Measurements from ENCODE around the gene RNGTT. TPM values are rescaled to one million over a fixed set of nuclear protein-coding genes. Genes with fewer than 3 reads are reported as not detected.

Gene RNGTT
- total RNA-seq, 1 donor from 2014 or later, result 16.5 TPM

- Mint-ChIP-seq H3K9me3 (ENCODE audit: low read depth) (no peaks in the 10 kb centered on the region), H3K4me3 (ENCODE audit: low read depth) (no peak overlapping the region), H3K36me3 (ENCODE audit: insufficient read depth) (peaks cover 9% of the 10 kb centered on the region), H3K27ac (no peak overlapping the region), H3K27me3 (no peaks in the 10 kb centered on the region), H3K4me1 (ENCODE audit: low read depth) (peaks cover 8% of the 10 kb centered on the region)
- no peak for TF ChIP-seq CTCF (IDR thresholded peaks at IDR 0.05; ENCODE audit: unreplicated experiment)
- DNase-seq (ENCODE audit: low spot score, unreplicated experiment), result no peak
Measured at GRCh38 chr6:88921734-88922133, 41.7 kb downstream of the RNGTT start.

DNA sequence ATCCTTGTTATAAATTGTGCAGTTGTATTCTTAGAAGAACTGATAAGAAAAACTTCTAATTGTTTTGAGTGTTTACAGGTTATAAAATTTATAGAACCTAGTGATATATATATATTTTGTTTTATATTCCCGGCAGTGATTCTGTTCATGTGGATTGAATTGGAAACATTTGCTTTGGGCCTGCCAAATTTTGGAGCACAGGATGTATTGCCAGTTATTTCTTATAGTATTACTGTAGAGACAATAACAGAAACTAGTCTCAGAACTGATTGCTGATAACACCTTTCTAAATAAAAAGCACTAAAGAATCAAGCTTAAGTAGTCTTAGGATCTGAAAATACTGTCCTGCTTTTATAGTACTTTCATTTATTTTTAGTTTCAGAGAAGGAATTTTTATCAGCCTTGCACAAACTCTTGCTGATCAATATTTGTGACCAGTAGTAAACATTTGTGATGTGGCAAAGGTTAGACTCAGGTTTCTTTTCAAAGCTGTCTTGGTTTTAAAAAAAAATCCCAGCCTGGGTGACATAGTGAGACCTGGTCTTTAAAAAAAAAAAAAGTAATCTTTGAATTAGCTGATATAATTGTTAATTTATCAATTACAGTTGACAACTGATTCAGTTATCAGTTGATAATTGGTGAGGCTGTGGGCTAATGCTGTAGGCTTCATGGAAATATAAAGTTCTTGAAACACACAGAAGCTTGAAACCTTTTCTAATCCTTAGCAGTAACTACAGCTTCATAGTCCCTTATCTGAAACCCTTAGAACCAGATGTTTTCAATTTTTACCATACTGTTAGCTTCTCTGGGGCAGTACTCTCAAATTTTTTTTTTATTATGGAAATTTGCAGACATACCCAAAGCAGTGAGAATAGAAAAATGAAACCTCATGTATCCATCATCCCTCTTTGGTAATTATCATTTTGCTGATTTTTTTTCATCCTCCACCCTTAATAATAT, 42.4 kb downstream of the RNGTT start:
- Mint-ChIP-seq H3K27me3 (no peaks in the 10 kb centered on the region), H3K4me3 (ENCODE audit: low read depth) (no peak overlapping the region), H3K36me3 (ENCODE audit: insufficient read depth) (peaks cover 9% of the 10 kb centered on the region), H3K4me1 (ENCODE audit: low read depth) (peaks cover 8% of the 10 kb centered on the region), H3K9me3 (ENCODE audit: low read depth) (no peaks in the 10 kb centered on the region), H3K27ac (no peak overlapping the region)
- TF ChIP-seq CTCF (IDR thresholded peaks at IDR 0.05; ENCODE audit: unreplicated experiment), result no peak
- no peak for DNase-seq (ENCODE audit: low spot score, unreplicated experiment)

- DNase-seq (ENCODE audit: low spot score, unreplicated experiment), result no peak
- Mint-ChIP-seq H3K4me3 (ENCODE audit: low read depth) (no peak overlapping the region), H3K36me3 (ENCODE audit: insufficient read depth) (peaks cover 13% of the 10 kb centered on the region), H3K27ac (no peak overlapping the region), H3K4me1 (ENCODE audit: low read depth) (peaks cover 8% of the 10 kb centered on the region), H3K9me3 (ENCODE audit: low read depth) (peaks cover 3% of the 10 kb centered on the region), H3K27me3 (no peaks in the 10 kb centered on the region)
- TF ChIP-seq CTCF (IDR thresholded peaks at IDR 0.05; ENCODE audit: unreplicated experiment), result no peak
Measured at GRCh38 chr6:88920088-88920487, 43.3 kb downstream of the RNGTT start.

- peaks cover 21% of the 10 kb centered on the region for H3K36me3 Mint-ChIP-seq (ENCODE audit: insufficient read depth)
- H3K4me1 Mint-ChIP-seq (ENCODE audit: low read depth), result peaks cover 8% of the 10 kb centered on the region
- DNase-seq (ENCODE audit: low spot score, unreplicated experiment), result no peak
- H3K27ac Mint-ChIP-seq, result no peak overlapping the region
- H3K4me3 Mint-ChIP-seq (ENCODE audit: low read depth), result no peak overlapping the region
- peak; percentile 26 for TF ChIP-seq CTCF (IDR thresholded peaks at IDR 0.05; ENCODE audit: unreplicated experiment)
- no peaks in the 10 kb centered on the region for H3K27me3 Mint-ChIP-seq
- H3K9me3 Mint-ChIP-seq (ENCODE audit: low read depth), result peaks cover 13% of the 10 kb centered on the region
Measured at GRCh38 chr6:88919032-88919431, 44.4 kb downstream of the RNGTT start.

DNA sequence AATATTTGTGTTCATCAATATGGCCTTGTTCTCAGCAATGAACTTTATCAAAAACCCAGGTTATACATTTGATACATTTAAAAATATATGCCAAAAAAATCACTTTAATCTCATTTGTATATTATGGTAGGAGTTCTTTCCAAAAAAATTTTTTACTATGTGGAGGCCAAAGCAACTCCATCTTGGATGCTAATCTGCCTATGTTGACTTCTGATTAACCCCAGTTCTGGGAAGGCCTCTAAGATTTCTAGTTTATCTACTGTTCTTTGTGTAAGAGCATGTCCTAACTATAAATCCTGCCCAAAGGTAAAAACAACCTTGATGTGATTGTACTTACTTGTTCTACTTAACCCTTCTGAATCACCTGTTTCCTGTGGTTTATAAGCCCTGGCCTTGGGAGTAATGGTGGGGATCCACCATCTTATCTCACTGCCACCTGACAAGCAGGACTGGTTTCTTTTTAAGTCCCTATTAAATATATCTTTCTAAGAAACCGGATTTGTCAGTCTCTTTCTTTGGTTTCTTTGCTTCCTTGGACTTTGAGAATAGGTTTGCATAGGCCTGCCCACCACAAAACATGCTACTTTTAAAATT, 46.7 kb downstream of the RNGTT start:
- Mint-ChIP-seq H3K36me3 (ENCODE audit: insufficient read depth) (peaks cover 12% of the 10 kb centered on the region), H3K4me3 (ENCODE audit: low read depth) (no peak overlapping the region), H3K27me3 (no peaks in the 10 kb centered on the region), H3K9me3 (ENCODE audit: low read depth) (peaks cover 13% of the 10 kb centered on the region), H3K27ac (peak overlapping the region; percentile 62), H3K4me1 (ENCODE audit: low read depth) (peaks cover 8% of the 10 kb centered on the region)
- TF ChIP-seq CTCF (IDR thresholded peaks at IDR 0.05; ENCODE audit: unreplicated experiment), result no peak
- no peak for DNase-seq (ENCODE audit: low spot score, unreplicated experiment)
